WTC11 (cell line): ENCODE data around the gene MAPT. TPM values are rescaled to one million over a fixed set of nuclear protein-coding genes. Genes with fewer than 3 reads are reported as not detected.

ENCODE experiments used
- ATAC-seq: fragments of 200-7000 bp; cut with Tn5 transposase; 2 replicates; pipeline ENCODE4 v1.10.0; 2021; ENCODE audit warnings: mild to moderate bottlenecking, moderate library complexity
- CTCF ChIA-PET: fragments of 300-600 bp; sonication (Branson Sonifier 250); formaldehyde crosslinking; loops from one replicate; lab custom pipeline; 2021; ENCODE audit warnings: antibody characterized with exemption; lab: Charles Lee
- POLR2A ChIA-PET: fragments of 350-600 bp; sonication (Branson Sonifier 250); formaldehyde crosslinking; loops from one replicate; lab custom pipeline; 2021; ENCODE audit warnings: antibody characterized with exemption; lab: Charles Lee
- DNase-seq: peaks from one replicate; pipeline ENCODE4 v3.0.0; 2021; ENCODE audit warnings: low spot score
- H3K27ac Mint-ChIP-seq: 2 replicates; pipeline ENCODE4 v1.8.0; 2021; ENCODE audit warnings: mixed read lengths
- H3K27me3 Mint-ChIP-seq: 2 replicates; pipeline ENCODE4 v1.8.0; 2021; ENCODE audit warnings: low read depth, mild to moderate bottlenecking, moderate library complexity, mixed read lengths
- H3K36me3 Mint-ChIP-seq: 2 replicates; pipeline ENCODE4 v1.8.0; 2021; ENCODE audit warnings: mixed read lengths
- H3K4me1 Mint-ChIP-seq: 2 replicates; pipeline ENCODE4 v1.8.0; 2022; ENCODE audit warnings: mixed read lengths
- H3K4me3 Mint-ChIP-seq: 2 replicates; pipeline ENCODE4 v1.8.0; 2021; ENCODE audit warnings: mild to moderate bottlenecking, moderate library complexity, mixed read lengths
- H3K9me3 Mint-ChIP-seq: 2 replicates; pipeline ENCODE4 v1.8.0; 2021; ENCODE audit warnings: mixed read lengths
- AR ChIP-seq: fragments of 250-450 bp; sonication (Bioruptor Pico); IDR thresholded peaks from 2 replicates; pipeline ENCODE4 v1.9.0; 2021; ENCODE audit warnings: mild to moderate bottlenecking
- ATF6 ChIP-seq: sonication (generic); formaldehyde crosslinking; IDR thresholded peaks from 2 replicates; pipeline ENCODE4 v1.8.1; 2023; ENCODE audit warnings: mild to moderate bottlenecking, missing genetic modification reagents
- CBFB ChIP-seq: sonication (generic); formaldehyde crosslinking; IDR thresholded peaks from 2 replicates; pipeline ENCODE4 v1.8.1; 2022; ENCODE audit warnings: mild to moderate bottlenecking, low read depth, missing genetic modification reagents
- ESRRA ChIP-seq: sonication (generic); formaldehyde crosslinking; IDR thresholded peaks from 2 replicates; pipeline ENCODE4 v1.8.1; 2022; ENCODE audit warnings: mild to moderate bottlenecking, missing genetic modification reagents, borderline replicate concordance
- GRHL2 ChIP-seq: fragments of 250-450 bp; sonication (Bioruptor Pico); IDR thresholded peaks from 2 replicates; pipeline ENCODE4 v1.8.0; 2022; ENCODE audit warnings: mild to moderate bottlenecking, moderate library complexity; ENCODE audit not compliant: insufficient replicate concordance, severe bottlenecking
- IRF2 ChIP-seq: sonication (generic); formaldehyde crosslinking; IDR thresholded peaks from 2 replicates; pipeline ENCODE4 v1.8.0; 2022; ENCODE audit warnings: low read depth, missing genetic modification reagents, borderline replicate concordance
- JUN ChIP-seq: sonication (generic); formaldehyde crosslinking; IDR thresholded peaks from 2 replicates; pipeline ENCODE4 v1.8.0; 2023; ENCODE audit warnings: mild to moderate bottlenecking, missing genetic modification reagents
- KAT7 ChIP-seq: sonication (generic); formaldehyde crosslinking; IDR thresholded peaks from 2 replicates; pipeline ENCODE4 v1.8.1; 2023; ENCODE audit warnings: missing genetic modification reagents, mild to moderate bottlenecking, borderline replicate concordance
- SP1 ChIP-seq: sonication (generic); formaldehyde crosslinking; conservative IDR thresholded peaks from 2 replicates; pipeline ENCODE4 v1.8.1; 2022; ENCODE audit warnings: missing genetic modification reagents
- TP53 ChIP-seq: sonication (generic); formaldehyde crosslinking; IDR thresholded peaks from 2 replicates; pipeline ENCODE4 v1.8.1; 2023; ENCODE audit warnings: mild to moderate bottlenecking, missing genetic modification reagents
- ZNF416 ChIP-seq: fragments of 250-450 bp; sonication (Bioruptor Pico); IDR thresholded peaks from 2 replicates; pipeline ENCODE4 v1.9.0; 2021; ENCODE audit warnings: mild to moderate bottlenecking, inconsistent platforms
- ZNF671 ChIP-seq: fragments of 250-450 bp; sonication (Bioruptor Pico); IDR thresholded peaks from 2 replicates; pipeline ENCODE4 v1.8.0; 2021; ENCODE audit warnings: mild to moderate bottlenecking
- total RNA-seq: library from RNA; stranded (reverse); gene quantifications from 3 replicates; pipeline ENCODE4 v1.2.3, GENCODE V29; 2021
- TF ChIP-seq, protein P1 (sequence below): sonication (generic); formaldehyde crosslinking; IDR thresholded peaks from 2 replicates; pipeline ENCODE4 v1.8.1; 2022; ENCODE audit warnings: missing genetic modification reagents, borderline replicate concordance
- TF ChIP-seq, protein P2 (sequence below): fragments of 250-450 bp; sonication (Bioruptor Pico); IDR thresholded peaks from 2 replicates; pipeline ENCODE4 v1.8.0; 2021; ENCODE audit warnings: mild to moderate bottlenecking
- TF ChIP-seq, protein P3 (sequence below): sonication (generic); formaldehyde crosslinking; IDR thresholded peaks from 2 replicates; pipeline ENCODE4 v1.8.1; 2023; ENCODE audit warnings: mild to moderate bottlenecking, moderate library complexity, missing genetic modification reagents
- TF ChIP-seq, protein P4 (sequence below): sonication (generic); formaldehyde crosslinking; IDR thresholded peaks from 2 replicates; pipeline ENCODE4 v1.8.0; 2022; ENCODE audit warnings: missing genetic modification reagents
- TF ChIP-seq, protein P5 (sequence below): sonication (generic); formaldehyde crosslinking; conservative IDR thresholded peaks from 2 replicates; pipeline ENCODE4 v1.8.1; 2023; ENCODE audit warnings: mild to moderate bottlenecking, low read depth, missing genetic modification reagents, moderate library complexity

Gene MAPT
- total RNA-seq, 1 experiment from 2014 or later: 2.2 TPM

DNA sequence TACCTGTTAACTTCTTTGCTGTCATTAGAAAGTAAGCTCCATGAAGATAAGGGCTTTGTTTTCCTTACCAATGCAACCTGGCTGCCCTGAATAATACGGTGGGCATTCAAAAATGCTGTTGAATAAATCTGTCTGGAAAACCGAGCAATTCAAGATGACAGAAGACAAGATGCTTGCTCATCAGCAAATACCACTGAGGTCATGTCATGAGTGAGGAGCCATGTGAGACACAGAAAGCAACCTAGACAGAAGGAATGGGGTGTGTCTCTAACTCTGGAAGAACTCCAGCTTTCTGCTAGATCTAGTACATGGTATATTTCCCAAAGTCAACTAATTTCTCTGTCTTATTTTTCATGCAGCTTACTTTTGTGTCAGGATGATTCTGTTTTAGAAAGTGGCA lies 168.9 kb downstream of the MAPT start (continued):
- TF ChIP-seq AR (CRISPR knock-in tag) (no peak), GRHL2 (CRISPR knock-in tag) (no peak)
- TF ChIP-seq, protein P1, sequence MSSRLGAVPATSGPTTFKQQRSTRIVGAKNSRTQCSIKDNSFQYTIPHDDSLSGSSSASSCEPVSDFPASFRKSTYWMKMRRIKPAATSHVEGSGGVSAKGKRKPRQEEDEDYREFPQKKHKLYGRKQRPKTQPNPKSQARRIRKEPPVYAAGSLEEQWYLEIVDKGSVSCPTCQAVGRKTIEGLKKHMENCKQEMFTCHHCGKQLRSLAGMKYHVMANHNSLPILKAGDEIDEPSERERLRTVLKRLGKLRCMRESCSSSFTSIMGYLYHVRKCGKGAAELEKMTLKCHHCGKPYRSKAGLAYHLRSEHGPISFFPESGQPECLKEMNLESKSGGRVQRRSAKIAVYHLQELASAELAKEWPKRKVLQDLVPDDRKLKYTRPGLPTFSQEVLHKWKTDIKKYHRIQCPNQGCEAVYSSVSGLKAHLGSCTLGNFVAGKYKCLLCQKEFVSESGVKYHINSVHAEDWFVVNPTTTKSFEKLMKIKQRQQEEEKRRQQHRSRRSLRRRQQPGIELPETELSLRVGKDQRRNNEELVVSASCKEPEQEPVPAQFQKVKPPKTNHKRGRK: no peak

GRCh38 chr17:46064460-46064859 lies 170.1 kb downstream of the MAPT start:
- Mint-ChIP-seq H3K27ac (peak overlapping the region; percentile 47; the same call in 1 of the 2 replicates), H3K36me3 (peaks cover 40% of the 10 kb centered on the region), H3K27me3 (no peaks in the 10 kb centered on the region), H3K4me3 (no peak overlapping the region), H3K9me3 (no peaks in the 10 kb centered on the region), H3K4me1 (peaks cover 7% of the 10 kb centered on the region)
- ChIA-PET POLR2A (interaction anchor here (0.6 kb wide), 1 partner anchor 116 kb away, joined by 4 read pairs; no protein-coding TSS in a partner anchor), CTCF (no interaction called here)
- ATAC-seq (no peak), DNase-seq (no peak)
- TF ChIP-seq, protein P2, sequence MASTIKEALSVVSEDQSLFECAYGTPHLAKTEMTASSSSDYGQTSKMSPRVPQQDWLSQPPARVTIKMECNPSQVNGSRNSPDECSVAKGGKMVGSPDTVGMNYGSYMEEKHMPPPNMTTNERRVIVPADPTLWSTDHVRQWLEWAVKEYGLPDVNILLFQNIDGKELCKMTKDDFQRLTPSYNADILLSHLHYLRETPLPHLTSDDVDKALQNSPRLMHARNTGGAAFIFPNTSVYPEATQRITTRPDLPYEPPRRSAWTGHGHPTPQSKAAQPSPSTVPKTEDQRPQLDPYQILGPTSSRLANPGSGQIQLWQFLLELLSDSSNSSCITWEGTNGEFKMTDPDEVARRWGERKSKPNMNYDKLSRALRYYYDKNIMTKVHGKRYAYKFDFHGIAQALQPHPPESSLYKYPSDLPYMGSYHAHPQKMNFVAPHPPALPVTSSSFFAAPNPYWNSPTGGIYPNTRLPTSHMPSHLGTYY (CRISPR knock-in tag): no peak
- no peak for TF ChIP-seq TP53 (CRISPR knock-in tag)
- TF ChIP-seq ESRRA: no peak
- no peak for TF ChIP-seq KAT7 (CRISPR knock-in tag)

GRCh38 chr17:46071796-46072195 lies 177.4 kb downstream of the MAPT start:
- ChIA-PET POLR2A (interaction anchor here (1.0 kb wide), 1 partner anchor 10 kb away, joined by 3 read pairs; no protein-coding TSS in a partner anchor), CTCF (interaction anchor here (0.7 to 1.7 kb wide), 5 partner anchors 9 to 252 kb away, joined by 3 to 7 read pairs (median 4); partner anchors contain the start of gene KANSL1)
- H3K4me1 Mint-ChIP-seq: peaks cover 43% of the 10 kb centered on the region
- ATAC-seq (no peak), DNase-seq (no peak)
- H3K27ac Mint-ChIP-seq: peak overlapping the region; percentile 55
- H3K4me3 Mint-ChIP-seq: no peak overlapping the region
- H3K27me3 Mint-ChIP-seq: no peaks in the 10 kb centered on the region
- H3K36me3 Mint-ChIP-seq: peaks cover 12% of the 10 kb centered on the region
- H3K9me3 Mint-ChIP-seq: no peaks in the 10 kb centered on the region
- no peak for TF ChIP-seq IRF2 (CRISPR knock-in tag)
- no peak for TF ChIP-seq JUN (CRISPR knock-in tag)
- TF ChIP-seq ATF6 (CRISPR knock-in tag): no peak
- no peak for TF ChIP-seq ZNF671
- TF ChIP-seq, protein P3, sequence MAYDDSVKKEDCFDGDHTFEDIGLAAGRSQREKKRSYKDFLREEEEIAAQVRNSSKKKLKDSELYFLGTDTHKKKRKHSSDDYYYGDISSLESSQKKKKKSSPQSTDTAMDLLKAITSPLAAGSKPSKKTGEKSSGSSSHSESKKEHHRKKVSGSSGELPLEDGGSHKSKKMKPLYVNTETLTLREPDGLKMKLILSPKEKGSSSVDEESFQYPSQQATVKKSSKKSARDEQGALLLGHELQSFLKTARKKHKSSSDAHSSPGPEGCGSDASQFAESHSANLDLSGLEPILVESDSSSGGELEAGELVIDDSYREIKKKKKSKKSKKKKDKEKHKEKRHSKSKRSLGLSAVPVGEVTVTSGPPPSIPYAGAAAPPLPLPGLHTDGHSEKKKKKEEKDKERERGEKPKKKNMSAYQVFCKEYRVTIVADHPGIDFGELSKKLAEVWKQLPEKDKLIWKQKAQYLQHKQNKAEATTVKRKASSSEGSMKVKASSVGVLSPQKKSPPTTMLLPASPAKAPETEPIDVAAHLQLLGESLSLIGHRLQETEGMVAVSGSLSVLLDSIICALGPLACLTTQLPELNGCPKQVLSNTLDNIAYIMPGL (CRISPR knock-in tag): no peak
- TF ChIP-seq, protein P4, sequence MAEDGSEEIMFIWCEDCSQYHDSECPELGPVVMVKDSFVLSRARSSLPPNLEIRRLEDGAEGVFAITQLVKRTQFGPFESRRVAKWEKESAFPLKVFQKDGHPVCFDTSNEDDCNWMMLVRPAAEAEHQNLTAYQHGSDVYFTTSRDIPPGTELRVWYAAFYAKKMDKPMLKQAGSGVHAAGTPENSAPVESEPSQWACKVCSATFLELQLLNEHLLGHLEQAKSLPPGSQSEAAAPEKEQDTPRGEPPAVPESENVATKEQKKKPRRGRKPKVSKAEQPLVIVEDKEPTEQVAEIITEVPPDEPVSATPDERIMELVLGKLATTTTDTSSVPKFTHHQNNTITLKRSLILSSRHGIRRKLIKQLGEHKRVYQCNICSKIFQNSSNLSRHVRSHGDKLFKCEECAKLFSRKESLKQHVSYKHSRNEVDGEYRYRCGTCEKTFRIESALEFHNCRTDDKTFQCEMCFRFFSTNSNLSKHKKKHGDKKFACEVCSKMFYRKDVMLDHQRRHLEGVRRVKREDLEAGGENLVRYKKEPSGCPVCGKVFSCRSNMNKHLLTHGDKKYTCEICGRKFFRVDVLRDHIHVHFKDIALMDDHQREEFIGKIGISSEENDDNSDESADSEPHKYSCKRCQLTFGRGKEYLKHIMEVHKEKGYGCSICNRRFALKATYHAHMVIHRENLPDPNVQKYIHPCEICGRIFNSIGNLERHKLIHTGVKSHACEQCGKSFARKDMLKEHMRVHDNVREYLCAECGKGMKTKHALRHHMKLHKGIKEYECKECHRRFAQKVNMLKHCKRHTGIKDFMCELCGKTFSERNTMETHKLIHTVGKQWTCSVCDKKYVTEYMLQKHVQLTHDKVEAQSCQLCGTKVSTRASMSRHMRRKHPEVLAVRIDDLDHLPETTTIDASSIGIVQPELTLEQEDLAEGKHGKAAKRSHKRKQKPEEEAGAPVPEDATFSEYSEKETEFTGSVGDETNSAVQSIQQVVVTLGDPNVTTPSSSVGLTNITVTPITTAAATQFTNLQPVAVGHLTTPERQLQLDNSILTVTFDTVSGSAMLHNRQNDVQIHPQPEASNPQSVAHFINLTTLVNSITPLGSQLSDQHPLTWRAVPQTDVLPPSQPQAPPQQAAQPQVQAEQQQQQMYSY (CRISPR knock-in tag): no peak
- TF ChIP-seq ZNF416: no peak
- TF ChIP-seq, protein P5, sequence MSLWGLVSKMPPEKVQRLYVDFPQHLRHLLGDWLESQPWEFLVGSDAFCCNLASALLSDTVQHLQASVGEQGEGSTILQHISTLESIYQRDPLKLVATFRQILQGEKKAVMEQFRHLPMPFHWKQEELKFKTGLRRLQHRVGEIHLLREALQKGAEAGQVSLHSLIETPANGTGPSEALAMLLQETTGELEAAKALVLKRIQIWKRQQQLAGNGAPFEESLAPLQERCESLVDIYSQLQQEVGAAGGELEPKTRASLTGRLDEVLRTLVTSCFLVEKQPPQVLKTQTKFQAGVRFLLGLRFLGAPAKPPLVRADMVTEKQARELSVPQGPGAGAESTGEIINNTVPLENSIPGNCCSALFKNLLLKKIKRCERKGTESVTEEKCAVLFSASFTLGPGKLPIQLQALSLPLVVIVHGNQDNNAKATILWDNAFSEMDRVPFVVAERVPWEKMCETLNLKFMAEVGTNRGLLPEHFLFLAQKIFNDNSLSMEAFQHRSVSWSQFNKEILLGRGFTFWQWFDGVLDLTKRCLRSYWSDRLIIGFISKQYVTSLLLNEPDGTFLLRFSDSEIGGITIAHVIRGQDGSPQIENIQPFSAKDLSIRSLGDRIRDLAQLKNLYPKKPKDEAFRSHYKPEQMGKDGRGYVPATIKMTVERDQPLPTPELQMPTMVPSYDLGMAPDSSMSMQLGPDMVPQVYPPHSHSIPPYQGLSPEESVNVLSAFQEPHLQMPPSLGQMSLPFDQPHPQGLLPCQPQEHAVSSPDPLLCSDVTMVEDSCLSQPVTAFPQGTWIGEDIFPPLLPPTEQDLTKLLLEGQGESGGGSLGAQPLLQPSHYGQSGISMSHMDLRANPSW (CRISPR knock-in tag): no peak
- no peak for TF ChIP-seq CBFB (CRISPR knock-in tag)
- no peak for TF ChIP-seq GRHL2 (CRISPR knock-in tag)
- TF ChIP-seq SP1 (CRISPR knock-in tag): no peak
